GM21529 (cell line): Measurements from ENCODE around the gene FYB1.
A peak's percentile ranks its signal among the peaks of the same experiment; 100 is the strongest.

Experiments used
- ATAC-seq: cut with Tn5 transposase; IDR thresholded peaks from one replicate; pipeline ENCODE4 v1.9.1; 2021; ENCODE audit not compliant: unreplicated experiment

FYB1 gene

GRCh38 chr5:39062104-39062503 is 157.3 kb downstream of the FYB1 start:
- ATAC-seq = no peak

- no peak for ATAC-seq
These were observed 160.3 kb downstream of the FYB1 start for GRCh38 chr5:39059064-39059463.

- peak; percentile 86 for ATAC-seq
These were observed 161.0 kb downstream of the FYB1 start for GRCh38 chr5:39058178-39058921.

GRCh38 chr5:39057734-39058133 is 161.6 kb downstream of the FYB1 start:
- ATAC-seq = peak; percentile 57

GRCh38 chr5:39055768-39056398 is 163.5 kb downstream of the FYB1 start:
- ATAC-seq = no peak
